Endodermal cell (in vitro differentiated cells): ENCODE results near the gene EOMES. TPM values are rescaled to one million over a fixed set of nuclear protein-coding genes. Genes with fewer than 3 reads are reported as not detected.
A peak's percentile ranks its signal among the peaks of the same experiment; 100 is the strongest.

Experiments used
- DNase-seq: peaks from one replicate; pipeline ENCODE4 v3.0.0-alpha.2; 2017
- H3K27ac ChIP-seq: 2 replicates; pipeline ENCODE4 v1.5.1; 2013; ENCODE audit warnings: mild to moderate bottlenecking, low read depth, low read length, moderate library complexity
- H3K27me3 ChIP-seq: 2 replicates; pipeline ENCODE4 v1.6.1; 2013; ENCODE audit warnings: mild to moderate bottlenecking, low read length, moderate library complexity; ENCODE audit not compliant: insufficient read depth, control insufficient read depth, poor library complexity, severe bottlenecking
- H3K36me3 ChIP-seq: 2 replicates; pipeline ENCODE4 v1.7.0; 2013; ENCODE audit warnings: mild to moderate bottlenecking, low read length, moderate library complexity; ENCODE audit not compliant: control insufficient read depth, insufficient read depth
- H3K4me1 ChIP-seq: one replicate; pipeline ENCODE4 v1.7.0; 2013; ENCODE audit warnings: low read length; ENCODE audit not compliant: control insufficient read depth, insufficient read depth
- H3K4me3 ChIP-seq: 2 replicates; pipeline ENCODE4 v1.5.1; 2013; ENCODE audit warnings: mild to moderate bottlenecking, low read length, moderate library complexity
- H3K9ac ChIP-seq: 2 replicates; pipeline ENCODE4 v1.6.1; 2013; ENCODE audit warnings: mild to moderate bottlenecking, low read length, moderate library complexity; ENCODE audit not compliant: poor library complexity, severe bottlenecking; ENCODE audit errors: extremely low read depth
- H3K9me3 ChIP-seq: 2 replicates; pipeline ENCODE4 v1.6.1; 2013; ENCODE audit warnings: mild to moderate bottlenecking, low read length, moderate library complexity; ENCODE audit not compliant: control insufficient read depth
- H3K27ac Mint-ChIP-seq: 2 replicates; pipeline ENCODE4 v1.8.0; 2020; ENCODE audit warnings: mixed read lengths
- H3K27me3 Mint-ChIP-seq: 2 replicates; pipeline ENCODE4 v1.8.0; 2021; ENCODE audit warnings: mild to moderate bottlenecking, mixed read lengths; ENCODE audit not compliant: insufficient read depth
- H3K36me3 Mint-ChIP-seq: 2 replicates; pipeline ENCODE4 v1.8.0; 2020; ENCODE audit warnings: low read depth, mixed read lengths
- H3K4me1 Mint-ChIP-seq: 2 replicates; pipeline ENCODE4 v1.8.0; 2020; ENCODE audit warnings: mixed read lengths
- H3K4me3 Mint-ChIP-seq: 2 replicates; pipeline ENCODE4 v1.8.0; 2020; ENCODE audit warnings: mild to moderate bottlenecking, moderate library complexity, mixed read lengths
- H3K9me3 Mint-ChIP-seq: 2 replicates; pipeline ENCODE4 v1.8.0; 2020; ENCODE audit warnings: mild to moderate bottlenecking, mixed read lengths
- WGBS, 2 experiments: methylation state at CpG; one replicate each; pipeline versions ENCODE4 v1.1.5 to v1.1.7; 2013; ENCODE audit warnings: missing lambda C conversion rate in 2 of 2, mixed read lengths in 1 of 2; ENCODE audit not compliant: insufficient coverage in 1 of 2, insufficient read length in 1 of 2; 5-methylcytosine and 5-hydroxymethylcytosine counted together
- total RNA-seq, 2 donors: library from RNA; stranded (reverse); fragmentation: NEBNext Ultra II Directional in 1 of 2; extraction: Animal tissue kit (Norgen Biotek cat#: 25700) in 1 of 2; gene quantifications; 2 replicates in 1 of 2; 3 replicates in 1 of 2; pipeline ENCODE4 v1.2.1, GENCODE V29; 2021
- TF ChIP-seq, protein P1 (sequence below): fragments of 200-600 bp; sonication (generic); conservative IDR thresholded peaks from 2 replicates; pipeline ENCODE4 v1.5.0; 2021; ENCODE audit warnings: antibody characterized with exemption, mild to moderate bottlenecking

Gene EOMES
- total RNA-seq, 2 donors from 2014 or later: 182 to 283 TPM

DNA sequence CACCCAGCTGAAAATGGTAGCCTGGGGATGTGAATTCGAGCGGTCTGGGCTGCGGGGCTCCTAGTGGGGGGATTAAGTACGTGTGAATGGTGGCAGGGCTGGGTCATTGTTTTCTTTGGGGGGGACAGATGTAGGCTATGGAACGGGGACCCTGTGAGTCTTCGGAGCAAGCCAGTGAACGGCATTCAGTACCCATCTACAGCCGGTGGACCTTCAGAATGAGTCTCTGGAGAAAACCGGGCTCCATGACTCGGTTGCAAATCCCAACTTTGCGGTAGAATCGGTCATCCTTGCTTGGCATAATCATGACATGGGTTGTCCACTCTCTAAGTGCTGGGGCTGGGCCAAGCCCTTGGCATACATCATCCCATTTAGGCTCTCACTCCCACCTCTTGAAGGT is 7.2 kb upstream of the EOMES start:
- Histone ChIP-seq H3K9ac (peak overlapping the region; percentile 67), H3K9me3 (no peaks in the 10 kb centered on the region), H3K36me3 (no peaks in the 10 kb centered on the region), H3K4me1 (peaks cover 20% of the 10 kb centered on the region), H3K27me3 (peaks cover 67% of the 10 kb centered on the region), H3K27ac (no peak overlapping the region), H3K4me3 (peak overlapping the region; percentile 83)
- H3K9me3 Mint-ChIP-seq: no peaks in the 10 kb centered on the region
- H3K4me3 Mint-ChIP-seq: peak overlapping the region; percentile 60
- H3K4me1 Mint-ChIP-seq: peaks cover 66% of the 10 kb centered on the region
- 2% methylated on average over 9 to 12 of the region's 12 CpGs for WGBS, 2 experiments
- H3K27ac Mint-ChIP-seq: peak overlapping the region; percentile 94
- H3K36me3 Mint-ChIP-seq: no peaks in the 10 kb centered on the region
- TF ChIP-seq, protein P1, sequence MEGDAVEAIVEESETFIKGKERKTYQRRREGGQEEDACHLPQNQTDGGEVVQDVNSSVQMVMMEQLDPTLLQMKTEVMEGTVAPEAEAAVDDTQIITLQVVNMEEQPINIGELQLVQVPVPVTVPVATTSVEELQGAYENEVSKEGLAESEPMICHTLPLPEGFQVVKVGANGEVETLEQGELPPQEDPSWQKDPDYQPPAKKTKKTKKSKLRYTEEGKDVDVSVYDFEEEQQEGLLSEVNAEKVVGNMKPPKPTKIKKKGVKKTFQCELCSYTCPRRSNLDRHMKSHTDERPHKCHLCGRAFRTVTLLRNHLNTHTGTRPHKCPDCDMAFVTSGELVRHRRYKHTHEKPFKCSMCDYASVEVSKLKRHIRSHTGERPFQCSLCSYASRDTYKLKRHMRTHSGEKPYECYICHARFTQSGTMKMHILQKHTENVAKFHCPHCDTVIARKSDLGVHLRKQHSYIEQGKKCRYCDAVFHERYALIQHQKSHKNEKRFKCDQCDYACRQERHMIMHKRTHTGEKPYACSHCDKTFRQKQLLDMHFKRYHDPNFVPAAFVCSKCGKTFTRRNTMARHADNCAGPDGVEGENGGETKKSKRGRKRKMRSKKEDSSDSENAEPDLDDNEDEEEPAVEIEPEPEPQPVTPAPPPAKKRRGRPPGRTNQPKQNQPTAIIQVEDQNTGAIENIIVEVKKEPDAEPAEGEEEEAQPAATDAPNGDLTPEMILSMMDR: no peak
- DNase-seq: peak; percentile 85
- H3K27me3 Mint-ChIP-seq: peaks cover 65% of the 10 kb centered on the region

DNA sequence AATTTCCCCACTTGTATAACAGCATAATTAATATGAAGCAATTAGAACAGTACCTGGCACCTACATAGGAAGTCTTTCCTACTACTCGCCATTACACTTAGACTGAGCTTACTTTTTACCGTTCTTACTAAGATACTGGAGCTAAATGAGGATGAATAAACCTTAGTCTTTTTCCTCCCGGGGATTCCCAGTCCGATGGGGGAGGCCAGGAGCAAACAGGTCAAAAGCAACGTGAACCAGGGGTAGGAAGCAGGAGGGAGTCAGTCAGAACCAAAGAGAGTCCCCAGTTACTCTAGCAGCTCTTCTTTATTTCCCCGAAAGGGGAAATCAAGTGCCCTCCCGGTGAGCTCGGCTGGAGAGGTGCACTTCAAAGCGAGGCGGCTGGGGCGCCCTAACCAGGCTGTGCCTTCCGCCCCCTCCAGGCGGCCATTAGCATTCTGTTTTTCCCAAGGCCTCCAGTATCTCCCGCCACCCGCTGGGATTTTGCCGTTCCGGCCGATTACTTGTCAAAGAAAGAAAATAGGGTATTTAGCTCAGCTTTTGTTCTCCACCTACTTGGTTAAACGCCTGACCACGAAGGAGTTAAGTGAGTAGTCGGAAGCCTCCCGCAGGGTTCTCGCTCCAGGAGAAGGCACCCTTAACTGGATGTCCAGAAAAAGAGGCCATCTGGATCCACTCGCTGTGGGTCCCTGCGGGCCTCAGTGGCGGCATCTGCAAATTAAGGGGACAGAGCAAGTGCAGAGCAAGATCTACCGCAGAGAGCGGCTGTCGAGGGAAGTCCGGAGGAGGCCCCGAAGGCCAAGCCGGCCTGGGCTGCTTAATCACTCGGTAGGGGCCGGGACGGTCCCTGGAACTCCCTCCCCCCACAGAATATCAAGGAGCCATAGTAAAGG is 6.3 kb upstream of the EOMES start:
- no peak overlapping the region for H3K27ac ChIP-seq
- peak overlapping the region; percentile 67 for H3K9ac ChIP-seq
- peak; percentile 98 for DNase-seq
- peak overlapping the region; percentile 60 for H3K4me3 Mint-ChIP-seq
- WGBS, 2 experiments: 0% methylated on average over 12 to 35 of the region's 35 CpGs
- H3K9me3 ChIP-seq: no peaks in the 10 kb centered on the region
- H3K27me3 ChIP-seq: peaks cover 73% of the 10 kb centered on the region
- TF ChIP-seq, protein P1: peak; percentile 73
- H3K27me3 Mint-ChIP-seq: peaks cover 71% of the 10 kb centered on the region
- no peaks in the 10 kb centered on the region for H3K36me3 ChIP-seq
- peaks cover 72% of the 10 kb centered on the region for H3K4me1 Mint-ChIP-seq
- H3K27ac Mint-ChIP-seq: peak overlapping the region; percentile 94
- H3K4me1 ChIP-seq: peaks cover 20% of the 10 kb centered on the region
- peak overlapping the region; percentile 83 for H3K4me3 ChIP-seq
- H3K9me3 Mint-ChIP-seq: no peaks in the 10 kb centered on the region
- no peaks in the 10 kb centered on the region for H3K36me3 Mint-ChIP-seq

DNA sequence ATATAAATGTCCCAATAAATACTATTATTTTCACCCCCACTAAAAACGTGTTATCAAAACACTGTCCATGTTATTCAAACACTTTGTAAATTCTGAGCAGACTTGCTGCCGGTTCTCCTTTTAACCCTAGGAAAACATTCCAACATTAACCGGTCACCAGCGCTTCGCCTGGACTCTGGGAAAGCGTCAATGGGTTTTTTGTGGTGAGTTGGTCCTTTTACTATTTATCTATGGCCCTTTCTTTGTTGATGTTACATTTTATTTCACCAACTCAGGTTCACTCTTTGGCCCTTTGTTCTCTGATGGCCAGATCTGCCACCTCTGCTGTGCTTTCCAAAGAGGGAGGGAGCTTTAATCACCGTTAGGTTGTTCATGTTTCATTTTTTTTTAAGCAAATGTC is 4.1 kb upstream of the EOMES start:
- Histone ChIP-seq H3K36me3 (no peaks in the 10 kb centered on the region), H3K4me1 (peaks cover 20% of the 10 kb centered on the region), H3K9ac (no peak overlapping the region), H3K27me3 (peaks cover 52% of the 10 kb centered on the region), H3K9me3 (no peaks in the 10 kb centered on the region), H3K4me3 (peak overlapping the region; percentile 5), H3K27ac (no peak overlapping the region)
- H3K9me3 Mint-ChIP-seq: no peaks in the 10 kb centered on the region
- peaks cover 58% of the 10 kb centered on the region for H3K27me3 Mint-ChIP-seq
- TF ChIP-seq, protein P1: no peak
- WGBS, 2 experiments: 22 to 33% methylated on average over 1 to 7 of the region's 7 CpGs
- H3K4me3 Mint-ChIP-seq: peak overlapping the region; percentile 20
- H3K4me1 Mint-ChIP-seq: peaks cover 71% of the 10 kb centered on the region
- H3K36me3 Mint-ChIP-seq: no peaks in the 10 kb centered on the region
- no peak overlapping the region for H3K27ac Mint-ChIP-seq
- DNase-seq: no peak
